ENCODE results near the gene KCNQ1. TPM values are rescaled to one million over a fixed set of nuclear protein-coding genes. Genes with fewer than 3 reads are reported as not detected.

KCNQ1 gene
- total RNA-seq, 1 donor from 2014 or later = 6.0 TPM

- intact Hi-C loops (cut with micrococcal nuclease) = no loop called here
Observed at GRCh38 chr11:2547806-2548205, 103.0 kb downstream of the KCNQ1 start.

- intact Hi-C loops (cut with micrococcal nuclease) = no loop called here
Observed at GRCh38 chr11:2548596-2548995, 103.8 kb downstream of the KCNQ1 start.

DNA sequence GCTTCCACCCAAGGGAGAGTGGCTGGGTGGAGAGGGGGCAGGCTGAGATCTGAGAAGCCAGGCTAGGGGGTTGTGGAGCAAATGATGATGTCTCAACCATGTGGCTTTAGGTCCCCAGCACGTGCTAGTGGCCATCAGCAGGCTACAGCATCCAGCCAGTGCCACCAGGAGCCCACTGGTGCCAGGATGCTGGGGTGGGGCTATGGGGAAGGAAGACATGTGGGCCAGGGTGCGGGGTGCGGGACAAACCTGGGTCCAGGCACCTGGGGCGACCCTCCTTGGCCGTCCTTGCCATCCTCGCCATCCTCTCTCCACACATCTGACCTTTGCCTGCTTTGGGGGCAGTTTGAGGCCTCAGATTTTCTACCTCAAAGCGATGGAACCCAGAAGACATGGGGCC lies 104.3 kb downstream of the KCNQ1 start:
- intact Hi-C loops (cut with micrococcal nuclease) = no loop called here

DNA sequence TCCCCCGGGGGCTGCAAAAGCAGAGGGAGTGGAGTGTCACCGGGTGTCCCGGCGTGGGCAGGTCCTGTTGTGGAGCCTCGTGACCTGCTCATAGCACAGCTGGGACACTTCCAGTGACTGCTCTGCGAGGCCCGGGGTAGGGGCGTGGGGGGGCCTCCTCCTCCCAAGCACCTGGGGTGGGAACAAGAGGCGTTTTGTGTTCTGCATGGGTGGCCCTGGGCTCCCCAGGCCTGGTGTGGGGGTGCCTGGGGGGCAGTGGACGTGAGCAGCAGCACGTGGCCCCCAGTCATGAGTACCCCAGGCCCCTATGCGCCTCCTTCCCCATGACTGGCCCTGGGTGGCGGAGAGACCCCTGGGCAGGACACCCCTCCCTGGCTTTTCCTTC lies 104.7 kb downstream of the KCNQ1 start:
- intact Hi-C loops (cut with micrococcal nuclease) = no loop called here

DNA sequence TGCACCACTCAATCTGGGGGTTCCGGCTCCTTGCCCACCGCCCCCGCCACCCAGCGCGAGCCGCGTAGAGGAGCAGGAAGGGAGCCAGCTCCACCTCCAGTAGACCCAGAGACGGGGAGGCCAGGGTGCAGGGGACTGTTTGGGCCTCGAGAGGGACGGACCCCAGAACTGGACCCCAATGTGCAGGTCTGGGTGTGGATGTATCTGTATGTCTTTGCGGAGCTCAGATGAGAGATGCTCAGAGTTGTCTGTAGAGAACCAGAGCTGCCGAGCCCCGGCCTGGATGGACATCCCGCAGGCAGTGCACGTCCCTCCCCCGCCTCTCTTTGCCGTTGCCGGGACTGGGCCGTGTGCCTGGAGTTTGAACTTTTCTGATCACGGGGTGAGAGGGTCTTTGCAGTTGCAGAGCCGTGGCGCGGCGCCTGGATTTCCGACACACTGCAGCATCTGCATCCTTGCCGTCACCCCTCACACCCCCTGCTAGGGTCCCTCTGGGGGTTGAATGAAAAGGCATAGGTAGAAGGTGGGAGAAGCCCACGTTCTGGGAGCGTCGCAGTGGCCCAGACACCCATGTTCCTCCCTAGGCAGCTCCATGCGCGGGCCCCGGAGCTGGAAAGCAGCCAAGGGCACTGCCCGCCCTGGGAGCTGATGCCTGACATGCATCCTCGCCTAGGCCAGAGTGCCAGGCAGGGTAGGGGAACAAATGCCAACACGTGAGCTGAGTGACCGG lies 105.2 kb downstream of the KCNQ1 start:
- intact Hi-C loops (cut with micrococcal nuclease) = no loop called here

DNA sequence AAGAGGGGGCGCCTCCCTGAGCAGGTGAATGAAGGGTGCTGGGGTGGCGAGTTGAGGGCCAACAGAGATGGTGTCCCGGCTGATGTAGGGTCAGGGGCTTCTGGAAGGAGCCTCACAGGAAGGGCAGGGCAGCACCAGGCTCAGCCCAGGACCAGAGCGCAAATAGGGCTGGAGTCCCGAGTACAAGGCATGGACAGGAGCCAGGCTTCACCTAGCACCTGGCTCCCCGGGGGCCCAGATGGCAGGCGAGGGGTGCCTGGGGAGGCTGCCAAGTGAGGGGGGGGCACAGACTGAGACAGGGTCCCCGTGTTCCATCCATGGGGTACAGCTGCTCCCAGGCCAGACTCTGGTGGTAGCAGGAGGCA lies 105.8 kb downstream of the KCNQ1 start:
- intact Hi-C loops (cut with micrococcal nuclease) = no loop called here

DNA sequence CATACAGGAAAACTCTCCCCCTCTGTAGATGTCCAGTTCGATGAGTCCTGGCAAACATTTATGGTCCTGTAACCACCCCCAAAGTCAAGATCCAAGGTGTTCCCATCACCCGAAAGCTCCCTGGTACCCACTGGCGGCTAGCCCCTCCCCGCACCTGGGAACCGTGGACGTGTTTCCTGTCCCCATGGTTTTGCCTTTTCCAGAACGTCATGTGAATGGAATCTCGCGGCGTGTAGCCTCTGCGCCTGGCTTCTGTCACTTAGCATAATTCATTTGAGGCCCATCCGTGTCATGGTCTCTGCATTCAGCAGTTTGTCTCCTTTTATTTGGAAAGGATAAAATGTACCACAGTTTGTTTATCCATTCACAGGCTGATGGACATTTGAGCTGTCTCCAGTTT lies 106.3 kb downstream of the KCNQ1 start:
- intact Hi-C loops (cut with micrococcal nuclease) = no loop called here

DNA sequence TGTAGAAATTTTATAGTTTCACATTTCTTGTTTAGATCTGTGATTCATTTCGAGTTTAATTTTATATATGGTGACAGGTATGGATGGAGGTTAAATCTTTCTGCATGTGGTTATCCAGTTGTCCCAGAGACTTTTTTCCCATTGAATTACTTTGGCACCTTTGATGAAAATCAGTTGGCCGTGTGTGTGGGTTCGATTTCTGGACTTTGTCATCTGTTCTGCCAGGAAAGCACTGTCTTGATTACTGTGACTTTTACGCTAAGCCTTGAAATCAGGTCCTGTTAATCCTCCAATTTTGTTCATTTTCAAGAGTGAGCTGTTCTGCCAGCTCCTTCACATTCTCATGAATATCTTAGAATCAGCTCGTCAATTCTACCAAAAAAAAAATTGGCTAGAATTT lies 107.4 kb downstream of the KCNQ1 start:
- intact Hi-C loops (cut with micrococcal nuclease) = no loop called here

DNA sequence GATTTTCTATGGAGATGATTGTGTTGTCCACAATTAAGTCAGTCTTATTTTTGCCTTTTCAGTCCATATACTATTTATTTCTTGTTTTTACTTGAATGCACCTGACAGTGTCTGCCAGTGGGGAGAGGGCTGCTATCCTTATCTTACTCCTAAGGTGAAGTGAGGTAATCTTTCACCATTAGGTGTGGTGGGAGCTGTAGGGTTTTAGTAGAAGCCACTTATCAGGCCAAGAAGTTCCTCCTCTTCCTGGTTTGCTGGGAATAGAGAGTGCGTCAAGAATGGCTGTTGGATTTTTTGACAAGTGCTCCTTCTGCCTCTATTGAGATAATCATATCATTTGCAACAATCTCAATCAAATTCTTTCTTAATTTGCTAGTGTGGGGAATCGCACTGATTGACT lies 108.4 kb downstream of the KCNQ1 start:
- intact Hi-C loops (cut with micrococcal nuclease) = no loop called here

DNA sequence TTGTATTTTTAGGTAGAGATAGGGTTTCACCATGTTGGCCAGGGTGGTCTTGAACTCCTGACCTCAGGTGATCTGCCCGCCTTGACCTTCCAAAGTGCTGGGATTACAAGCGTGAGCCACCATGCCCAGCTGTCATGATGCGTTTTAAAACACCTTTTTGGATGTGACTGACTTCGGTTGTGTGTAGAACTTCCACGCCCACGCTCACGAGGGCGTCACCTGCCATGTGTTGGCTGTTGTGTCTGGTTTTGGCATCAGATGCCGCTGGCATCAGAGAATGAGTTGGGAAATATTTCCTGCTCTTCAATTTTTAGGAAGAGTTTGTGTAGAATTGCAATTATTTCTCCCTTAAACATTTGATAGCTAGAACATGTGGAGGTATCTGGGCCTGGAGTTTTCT lies 109.1 kb downstream of the KCNQ1 start:
- intact Hi-C loops (cut with micrococcal nuclease) = no loop called here

DNA sequence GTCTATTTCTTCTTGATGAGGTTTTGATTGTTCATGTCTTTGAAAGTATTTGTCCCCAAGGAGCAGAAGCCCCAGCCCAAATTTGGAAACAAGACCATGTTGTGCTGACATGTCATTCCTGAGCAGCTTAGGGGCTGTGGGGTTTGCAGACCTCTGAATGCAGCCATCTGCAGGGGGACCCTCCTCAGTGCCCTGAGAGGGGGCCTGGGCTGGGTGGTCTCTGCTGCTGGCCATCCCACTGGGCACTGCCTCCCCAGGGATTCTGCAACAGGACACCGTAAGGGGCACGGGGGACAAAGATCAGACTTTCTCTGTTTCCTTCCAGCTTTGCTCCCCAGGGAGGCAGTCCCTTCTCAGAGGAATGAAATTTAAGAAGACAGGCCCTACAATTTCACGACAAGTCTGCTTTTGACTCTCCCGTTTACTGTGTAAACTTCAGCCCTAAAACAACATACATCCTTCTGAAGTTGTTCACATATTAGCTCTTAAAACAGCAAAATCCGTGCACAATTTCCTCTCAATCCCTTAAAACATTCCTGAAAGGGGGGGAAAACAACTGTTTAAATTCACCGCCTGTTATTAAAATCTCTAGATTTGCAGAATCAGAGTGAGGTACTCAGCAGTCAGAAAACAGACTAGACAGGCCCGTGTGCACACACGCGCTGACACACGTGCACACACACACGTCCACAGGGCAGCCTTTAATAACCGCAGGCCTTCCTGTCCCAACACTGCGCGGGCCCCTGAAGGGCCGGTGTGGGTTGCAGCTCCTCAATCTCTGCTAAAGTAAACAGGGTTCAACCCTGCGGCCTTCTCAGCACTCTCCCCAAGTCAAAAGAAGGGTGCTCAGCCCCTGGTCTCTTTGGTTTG lies 109.8 kb downstream of the KCNQ1 start:
- intact Hi-C loops (cut with micrococcal nuclease) = no loop called here

DNA sequence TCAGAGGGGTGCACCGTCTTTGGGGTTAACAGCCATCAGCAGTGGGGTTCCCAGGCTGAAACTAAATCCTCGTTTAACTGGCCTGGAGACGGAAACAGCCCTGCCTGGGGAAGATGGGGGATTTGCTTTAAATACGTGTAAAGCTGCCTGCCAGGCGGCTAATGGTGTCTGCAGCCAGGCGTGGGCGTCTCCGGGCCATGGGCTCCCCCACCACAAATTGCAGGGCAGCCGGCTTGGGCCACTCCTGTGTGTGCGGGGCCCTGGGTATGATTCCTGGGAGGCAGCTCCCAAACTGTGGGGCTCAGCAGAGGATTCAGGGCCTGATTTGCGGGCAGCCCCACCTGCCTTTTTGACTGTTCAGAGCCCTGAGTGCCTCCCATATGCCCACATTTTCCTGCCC lies 110.5 kb downstream of the KCNQ1 start:
- intact Hi-C loops (cut with micrococcal nuclease) = no loop called here

GRCh38 chr11:2555891-2556290 lies 111.1 kb downstream of the KCNQ1 start:
- intact Hi-C loops (cut with micrococcal nuclease) = no loop called here

- intact Hi-C loops (cut with micrococcal nuclease) = no loop called here
Observed at GRCh38 chr11:2557381-2557780, 112.6 kb downstream of the KCNQ1 start.

DNA sequence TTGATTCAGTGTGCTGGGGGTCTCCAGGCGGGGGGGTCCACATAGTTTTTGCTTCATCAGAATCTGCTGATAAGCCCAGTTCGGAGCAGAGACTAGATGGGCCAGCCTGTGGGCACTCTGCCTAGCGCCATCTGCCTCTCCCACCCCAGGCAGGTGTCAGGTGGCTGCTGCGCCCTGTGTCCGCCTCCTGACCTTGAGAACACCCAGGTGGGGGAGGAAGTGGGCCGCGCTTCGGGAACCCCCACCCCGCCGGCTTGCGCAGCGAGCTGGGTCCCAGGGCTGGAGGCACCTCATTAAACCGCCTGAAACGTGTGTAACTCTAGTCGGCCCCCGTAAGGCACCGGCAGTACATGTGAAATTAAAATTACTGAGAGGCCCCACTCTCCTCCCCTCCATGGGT lies 113.6 kb downstream of the KCNQ1 start:
- intact Hi-C loops (cut with micrococcal nuclease) = no loop called here

DNA sequence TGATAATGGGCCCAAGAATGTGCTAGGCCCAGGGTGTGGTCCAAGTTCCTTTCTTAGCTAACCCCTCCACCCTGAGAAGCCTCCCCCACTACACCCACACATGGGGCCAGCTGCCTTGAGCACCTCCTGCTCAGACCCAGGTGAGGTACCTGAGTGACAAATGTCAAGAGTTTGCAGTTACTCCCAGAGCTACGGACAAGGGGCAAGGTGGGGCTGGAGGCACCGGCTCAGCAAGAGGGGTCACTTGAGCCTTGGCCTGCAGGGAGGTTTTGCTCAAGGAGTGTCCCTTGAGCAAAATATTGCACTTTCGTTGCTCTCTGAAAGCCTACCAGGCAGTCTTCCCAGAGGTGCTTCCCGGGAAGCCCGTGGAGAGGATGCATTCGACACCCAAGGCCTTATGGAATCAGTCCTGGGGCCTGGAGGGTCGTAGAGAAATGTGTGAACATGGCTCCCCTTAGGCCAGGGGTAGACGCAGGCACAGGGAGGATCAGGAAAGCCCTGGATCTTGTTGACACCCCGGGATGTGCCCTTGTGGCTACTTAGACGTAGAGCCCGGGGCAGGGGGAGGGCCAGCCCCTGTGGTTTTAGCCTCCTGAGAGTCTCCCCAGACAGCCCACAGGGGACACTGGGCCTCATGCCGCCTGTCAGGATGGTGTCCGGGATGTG lies 114.2 kb downstream of the KCNQ1 start:
- intact Hi-C loops (cut with micrococcal nuclease) = no loop called here

DNA sequence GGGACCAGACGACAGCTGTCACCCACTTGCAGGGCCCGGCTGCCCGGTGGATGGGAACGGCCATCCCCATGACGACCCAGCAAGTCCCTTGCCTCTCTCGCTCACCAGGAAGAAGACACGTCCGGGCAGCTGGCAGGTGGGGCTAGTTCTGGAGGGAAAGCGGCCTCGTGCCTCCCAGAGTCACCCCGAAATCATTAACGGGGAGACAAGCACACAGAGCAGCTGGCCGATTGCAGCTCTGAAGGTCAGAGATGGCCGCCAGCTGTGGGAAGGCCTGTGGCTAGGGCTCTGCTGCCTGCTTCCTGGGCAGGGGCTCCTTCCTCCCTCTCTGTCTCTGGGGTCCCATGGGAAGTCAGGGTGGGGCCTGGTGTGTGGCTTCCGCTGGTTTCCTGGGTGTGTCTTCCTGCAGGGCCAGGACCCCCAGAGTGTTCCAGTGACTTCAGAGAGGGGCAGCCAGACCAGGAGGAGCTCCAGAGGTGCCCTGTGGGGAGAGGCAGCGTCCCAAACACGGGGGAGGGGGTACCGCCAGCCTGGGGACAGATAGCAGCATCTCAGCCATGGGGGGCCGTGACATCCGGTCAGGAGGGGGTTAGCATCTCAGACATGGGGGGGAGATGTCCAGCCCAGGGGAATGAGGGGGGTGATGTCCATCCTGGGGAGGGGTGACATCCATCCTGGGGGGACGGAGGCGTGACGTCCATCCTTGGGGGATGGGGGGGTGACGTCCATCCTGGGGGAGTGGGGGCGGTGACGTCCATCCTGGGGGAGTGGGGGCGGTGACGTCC lies 114.9 kb downstream of the KCNQ1 start:
- intact Hi-C loops (cut with micrococcal nuclease) = no loop called here

GRCh38 chr11:2561696-2562581 lies 117.1 kb downstream of the KCNQ1 start:
- intact Hi-C loops (cut with micrococcal nuclease) = no loop called here

DNA sequence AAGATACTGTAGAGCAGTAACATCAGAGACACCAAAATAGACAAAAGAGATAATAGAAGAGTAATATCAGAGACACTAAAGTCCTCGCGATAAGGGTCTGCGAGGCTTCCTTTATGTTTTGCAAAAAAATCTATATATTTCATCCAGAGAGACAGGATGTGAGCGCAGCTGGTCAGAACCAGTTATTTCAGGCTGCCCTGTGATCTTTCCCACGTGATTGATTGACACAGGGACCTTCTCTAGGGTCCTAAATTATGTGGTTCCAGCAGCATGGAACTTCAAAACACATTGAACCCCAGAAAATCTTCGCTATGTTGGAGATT lies 118.0 kb downstream of the KCNQ1 start:
- intact Hi-C loops (cut with micrococcal nuclease) = no loop called here

GRCh38 chr11:2563213-2564007 lies 118.6 kb downstream of the KCNQ1 start:
- intact Hi-C loops (cut with micrococcal nuclease) = no loop called here

All from T-helper 2 cell treated with Interferon-gamma antibody and Interleukin-4, amounts not matched to agents 100 ng/mL and 5 ng/mL, for 36 hours (primary cell).